GM03348 (cell line): ENCODE measurements around the gene BRD8.

Experiments
- DNase-seq: peaks from one replicate; pipeline ENCODE4 v3.0.0; 2012; ENCODE audit warnings: low spot score

Gene BRD8

GRCh38 chr5:138096997-138097828, 81.2 kb downstream of the BRD8 start:
- no peak for DNase-seq

GRCh38 chr5:138096363-138096762, 82.1 kb downstream of the BRD8 start:
- DNase-seq, result no peak

- no peak for DNase-seq
Measured at GRCh38 chr5:138095100-138095907, 83.1 kb downstream of the BRD8 start.

- no peak for DNase-seq
Measured at GRCh38 chr5:138093036-138093435, 85.4 kb downstream of the BRD8 start.

GRCh38 chr5:138092301-138092700, 86.1 kb downstream of the BRD8 start:
- no peak for DNase-seq

GRCh38 chr5:138091685-138092084, 86.7 kb downstream of the BRD8 start:
- DNase-seq, result no peak
